ENCODE measurements around the gene NQO2.

The NQO2 gene

DNA sequence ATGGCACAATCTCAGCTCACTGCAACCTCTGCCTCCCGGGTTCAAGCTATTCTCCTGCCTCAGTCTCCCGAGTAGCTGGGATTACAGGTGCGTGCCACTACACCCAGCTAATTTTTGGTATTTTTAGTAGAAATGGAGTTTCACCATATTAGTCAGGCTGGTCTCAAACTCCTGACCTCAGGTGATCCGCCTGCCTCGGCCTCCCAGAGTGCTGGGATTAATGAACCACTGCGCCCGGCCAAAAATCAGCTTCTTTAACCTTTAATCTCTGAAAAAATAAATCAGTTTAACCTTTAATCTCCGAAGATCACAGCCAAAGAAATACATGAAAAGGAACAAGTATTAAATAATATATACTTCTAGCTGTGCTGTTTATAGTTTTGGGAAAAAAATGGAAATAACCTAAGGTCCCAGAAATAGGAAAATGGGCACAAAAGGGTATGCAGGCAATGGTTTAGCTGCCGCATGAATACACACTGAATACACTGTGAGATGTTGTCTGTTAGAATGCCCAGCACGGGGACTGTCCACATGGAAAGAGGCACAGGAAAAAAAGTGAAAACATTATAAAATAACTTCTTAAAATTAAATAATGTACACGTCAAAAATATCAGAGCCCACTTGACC is 1.6 kb downstream of the NQO2 start:
- ChIA-PET CTCF (interaction anchor here (0.6 to 8.1 kb wide), 25 partner anchors 9 to 310 kb away, joined by 3 to 71 read pairs (median 4); no protein-coding TSS in a partner anchor), POLR2A (interaction anchor here (0.5 to 1.7 kb wide), 12 partner anchors 11 to 968 kb away, joined by 3 to 8 read pairs (median 4); no protein-coding TSS in a partner anchor)
- TF ChIP-seq WT1 (tag by site-specific recombination; IDR thresholded peaks at IDR 0.05): no peak
- no peak for TF ChIP-seq ZNF184 (tag by site-specific recombination; IDR thresholded peaks at IDR 0.05)
- no peak for TF ChIP-seq KLF16 (tag by site-specific recombination; IDR thresholded peaks at IDR 0.05)
- TF ChIP-seq ZNF423 (tag by site-specific recombination; IDR thresholded peaks at IDR 0.05): no peak
- no peak for TF ChIP-seq YY2 (tag by site-specific recombination; IDR thresholded peaks at IDR 0.05)
- no peak for TF ChIP-seq KLF1 (tag by site-specific recombination; IDR thresholded peaks at IDR 0.05)
- no peaks in the 10 kb centered on the region for H3K4me1 ChIP-seq (ENCODE audit: control insufficient read depth, insufficient read depth, low read length)
- no peak overlapping the region for H3K4me3 ChIP-seq (ENCODE audit: low read depth, low read length)
- H3K27ac ChIP-seq (ENCODE audit: extremely low read depth, low read depth, low read length): no peak overlapping the region
- peaks cover 0 to 17% of the 10 kb centered on the region in 2 experiments; a peak in 1 of 3 replicates for H3K36me3 ChIP-seq (ENCODE audit: control insufficient read depth in 2 of 2, insufficient read depth in 1 of 2, low read length in 2 of 2)
- H3K9me3 ChIP-seq (ENCODE audit: control insufficient read depth, insufficient read depth, low read depth, low read length): no peaks in the 10 kb centered on the region

DNA sequence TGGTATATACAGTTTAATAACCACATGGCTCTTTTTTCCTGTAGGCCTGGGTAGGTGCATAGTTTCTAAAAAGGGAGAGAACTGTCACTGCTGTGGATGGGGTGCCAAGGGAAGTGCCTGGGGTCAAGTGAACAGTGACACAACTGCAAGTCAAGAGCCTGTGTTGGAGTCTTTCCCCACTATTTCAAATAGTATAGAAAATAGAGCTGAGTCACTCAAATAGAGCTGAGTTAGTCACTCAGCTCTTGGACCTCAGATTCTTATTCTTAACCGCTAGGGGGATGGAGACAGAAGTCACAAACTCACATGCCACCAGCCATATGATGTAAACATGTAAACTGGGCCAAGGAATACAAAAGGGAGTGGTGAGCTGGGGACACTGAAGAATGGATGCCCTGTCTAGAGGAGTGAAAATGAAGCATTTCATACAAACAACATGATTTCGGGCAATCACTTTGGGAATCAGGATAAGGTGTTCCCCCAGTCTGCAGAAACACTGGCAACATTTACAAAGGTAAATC is 2.1 kb downstream of the NQO2 start:
- no peak overlapping the region for H3K27ac ChIP-seq (ENCODE audit: extremely low read depth, low read depth, low read length)
- H3K4me3 ChIP-seq (ENCODE audit: low read depth, low read length): no peak overlapping the region
- H3K36me3 ChIP-seq (ENCODE audit: control insufficient read depth in 2 of 2, insufficient read depth in 1 of 2, low read length in 2 of 2): peaks cover 0 to 23% of the 10 kb centered on the region in 2 experiments; a peak in 1 of 3 replicates
- ChIA-PET CTCF (interaction anchor here (0.6 to 8.1 kb wide), 24 partner anchors 8 to 264 kb away, joined by 3 to 71 read pairs (median 4); no protein-coding TSS in a partner anchor), POLR2A (interaction anchor here (1.0 to 1.7 kb wide), 10 partner anchors 11 to 155 kb away, joined by 3 to 8 read pairs (median 4); no protein-coding TSS in a partner anchor)
- no peaks in the 10 kb centered on the region for H3K4me1 ChIP-seq (ENCODE audit: control insufficient read depth, insufficient read depth, low read length)
- H3K9me3 ChIP-seq (ENCODE audit: control insufficient read depth, insufficient read depth, low read depth, low read length): no peaks in the 10 kb centered on the region
- TF ChIP-seq ZNF600 (tag by site-specific recombination; IDR thresholded peaks at IDR 0.05): peak; percentile 79
- no peak for TF ChIP-seq ZNF114 (tag by site-specific recombination; IDR thresholded peaks at IDR 0.05)
- no peak for TF ChIP-seq ZNF280C (tag by site-specific recombination; IDR thresholded peaks at IDR 0.05)
- TF ChIP-seq, protein P1, sequence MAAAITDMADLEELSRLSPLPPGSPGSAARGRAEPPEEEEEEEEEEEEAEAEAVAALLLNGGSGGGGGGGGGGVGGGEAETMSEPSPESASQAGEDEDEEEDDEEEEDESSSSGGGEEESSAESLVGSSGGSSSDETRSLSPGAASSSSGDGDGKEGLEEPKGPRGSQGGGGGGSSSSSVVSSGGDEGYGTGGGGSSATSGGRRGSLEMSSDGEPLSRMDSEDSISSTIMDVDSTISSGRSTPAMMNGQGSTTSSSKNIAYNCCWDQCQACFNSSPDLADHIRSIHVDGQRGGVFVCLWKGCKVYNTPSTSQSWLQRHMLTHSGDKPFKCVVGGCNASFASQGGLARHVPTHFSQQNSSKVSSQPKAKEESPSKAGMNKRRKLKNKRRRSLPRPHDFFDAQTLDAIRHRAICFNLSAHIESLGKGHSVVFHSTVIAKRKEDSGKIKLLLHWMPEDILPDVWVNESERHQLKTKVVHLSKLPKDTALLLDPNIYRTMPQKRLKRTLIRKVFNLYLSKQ (tag by site-specific recombination; IDR thresholded peaks at IDR 0.05; ENCODE audit: borderline replicate concordance): no peak
- no peak for TF ChIP-seq ZNF10 (tag by site-specific recombination; IDR thresholded peaks at IDR 0.05)
- 0 out of 2 replicates have a peak, but pooled peaks have one; percentile 46 for TF ChIP-seq ZNF639 (tag by site-specific recombination; IDR thresholded peaks at IDR 0.05)
- peak; percentile 4 for TF ChIP-seq ZNF510 (tag by site-specific recombination; IDR thresholded peaks at IDR 0.05; ENCODE audit: insufficient replicate concordance)
- TF ChIP-seq, protein P2, sequence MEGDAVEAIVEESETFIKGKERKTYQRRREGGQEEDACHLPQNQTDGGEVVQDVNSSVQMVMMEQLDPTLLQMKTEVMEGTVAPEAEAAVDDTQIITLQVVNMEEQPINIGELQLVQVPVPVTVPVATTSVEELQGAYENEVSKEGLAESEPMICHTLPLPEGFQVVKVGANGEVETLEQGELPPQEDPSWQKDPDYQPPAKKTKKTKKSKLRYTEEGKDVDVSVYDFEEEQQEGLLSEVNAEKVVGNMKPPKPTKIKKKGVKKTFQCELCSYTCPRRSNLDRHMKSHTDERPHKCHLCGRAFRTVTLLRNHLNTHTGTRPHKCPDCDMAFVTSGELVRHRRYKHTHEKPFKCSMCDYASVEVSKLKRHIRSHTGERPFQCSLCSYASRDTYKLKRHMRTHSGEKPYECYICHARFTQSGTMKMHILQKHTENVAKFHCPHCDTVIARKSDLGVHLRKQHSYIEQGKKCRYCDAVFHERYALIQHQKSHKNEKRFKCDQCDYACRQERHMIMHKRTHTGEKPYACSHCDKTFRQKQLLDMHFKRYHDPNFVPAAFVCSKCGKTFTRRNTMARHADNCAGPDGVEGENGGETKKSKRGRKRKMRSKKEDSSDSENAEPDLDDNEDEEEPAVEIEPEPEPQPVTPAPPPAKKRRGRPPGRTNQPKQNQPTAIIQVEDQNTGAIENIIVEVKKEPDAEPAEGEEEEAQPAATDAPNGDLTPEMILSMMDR (tag by site-specific recombination; IDR thresholded peaks at IDR 0.05): peak; percentile 69
- no peak for TF ChIP-seq ZNF19 (tag by site-specific recombination; IDR thresholded peaks at IDR 0.05; ENCODE audit: low read depth)
- TF ChIP-seq ZNF354C (tag by site-specific recombination; IDR thresholded peaks at IDR 0.05; ENCODE audit: borderline replicate concordance, low read depth): no peak
- no peak for TF ChIP-seq ZNF76 (tag by site-specific recombination; IDR thresholded peaks at IDR 0.05; ENCODE audit: borderline replicate concordance, low read depth)
- TF ChIP-seq, protein P3, sequence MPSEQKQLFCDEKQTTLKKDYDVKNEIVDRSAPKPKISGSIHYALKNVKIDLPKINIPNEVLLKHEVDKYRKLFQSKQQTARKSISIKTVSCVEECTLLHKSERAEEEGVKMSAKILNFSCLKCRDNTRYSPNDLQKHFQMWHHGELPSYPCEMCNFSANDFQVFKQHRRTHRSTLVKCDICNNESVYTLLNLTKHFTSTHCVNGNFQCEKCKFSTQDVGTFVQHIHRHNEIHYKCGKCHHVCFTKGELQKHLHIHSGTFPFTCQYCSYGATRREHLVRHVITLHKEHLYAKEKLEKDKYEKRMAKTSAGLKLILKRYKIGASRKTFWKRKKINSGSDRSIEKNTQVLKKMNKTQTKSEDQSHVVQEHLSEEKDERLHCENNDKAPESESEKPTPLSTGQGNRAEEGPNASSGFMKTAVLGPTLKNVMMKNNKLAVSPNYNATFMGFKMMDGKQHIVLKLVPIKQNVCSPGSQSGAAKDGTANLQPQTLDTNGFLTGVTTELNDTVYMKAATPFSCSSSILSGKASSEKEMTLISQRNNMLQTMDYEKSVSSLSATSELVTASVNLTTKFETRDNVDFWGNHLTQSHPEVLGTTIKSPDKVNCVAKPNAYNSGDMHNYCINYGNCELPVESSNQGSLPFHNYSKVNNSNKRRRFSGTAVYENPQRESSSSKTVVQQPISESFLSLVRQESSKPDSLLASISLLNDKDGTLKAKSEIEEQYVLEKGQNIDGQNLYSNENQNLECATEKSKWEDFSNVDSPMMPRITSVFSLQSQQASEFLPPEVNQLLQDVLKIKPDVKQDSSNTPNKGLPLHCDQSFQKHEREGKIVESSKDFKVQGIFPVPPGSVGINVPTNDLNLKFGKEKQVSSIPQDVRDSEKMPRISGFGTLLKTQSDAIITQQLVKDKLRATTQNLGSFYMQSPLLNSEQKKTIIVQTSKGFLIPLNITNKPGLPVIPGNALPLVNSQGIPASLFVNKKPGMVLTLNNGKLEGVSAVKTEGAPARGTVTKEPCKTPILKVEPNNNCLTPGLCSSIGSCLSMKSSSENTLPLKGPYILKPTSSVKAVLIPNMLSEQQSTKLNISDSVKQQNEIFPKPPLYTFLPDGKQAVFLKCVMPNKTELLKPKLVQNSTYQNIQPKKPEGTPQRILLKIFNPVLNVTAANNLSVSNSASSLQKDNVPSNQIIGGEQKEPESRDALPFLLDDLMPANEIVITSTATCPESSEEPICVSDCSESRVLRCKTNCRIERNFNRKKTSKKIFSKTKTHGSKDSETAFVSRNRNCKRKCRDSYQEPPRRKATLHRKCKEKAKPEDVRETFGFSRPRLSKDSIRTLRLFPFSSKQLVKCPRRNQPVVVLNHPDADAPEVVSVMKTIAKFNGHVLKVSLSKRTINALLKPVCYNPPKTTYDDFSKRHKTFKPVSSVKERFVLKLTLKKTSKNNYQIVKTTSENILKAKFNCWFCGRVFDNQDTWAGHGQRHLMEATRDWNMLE (tag by site-specific recombination; conservative IDR thresholded peaks at IDR 0.05; ENCODE audit: low read depth): 0 out of 2 replicates have a peak, but pooled peaks have one; percentile 11
- 0 out of 2 replicates have a peak, but pooled peaks have one; percentile 22 for TF ChIP-seq ZSCAN30 (tag by site-specific recombination; IDR thresholded peaks at IDR 0.05)
- peak; percentile 75 for TF ChIP-seq ZNF629 (tag by site-specific recombination; IDR thresholded peaks at IDR 0.05)
- 0 out of 2 replicates have a peak, but pooled peaks have one; percentile 21 for TF ChIP-seq PRDM1 (tag by site-specific recombination; IDR thresholded peaks at IDR 0.05)
